GM12878 (cell line): ENCODE results near the gene ANKRD33B.

ENCODE experiments used
- NFYB ChIP-seq: IDR thresholded peaks from 2 replicates; pipeline ENCODE4 v1.6.1; 2011; ENCODE audit warnings: low read depth, mild to moderate bottlenecking, low read length, improper control_type of control experiment, moderate library complexity; ENCODE audit not compliant: insufficient read depth
- PML ChIP-seq: IDR thresholded peaks from 2 replicates; pipeline ENCODE4 v1.6.1; 2012; ENCODE audit warnings: low read length, inconsistent platforms
- RBBP5 ChIP-seq: fragments of 200-600 bp; sonication (generic); conservative IDR thresholded peaks from 2 replicates; pipeline ENCODE4 v1.6.1; 2016
- SIX5 ChIP-seq: IDR thresholded peaks from 2 replicates; pipeline ENCODE4 v1.6.1; 2011; ENCODE audit warnings: mild to moderate bottlenecking, low read depth, low read length, moderate library complexity; ENCODE audit not compliant: severe bottlenecking
- ZNF274 ChIP-seq: IDR thresholded peaks from one replicate; pipeline ENCODE4 v1.8.0; 2011; ENCODE audit not compliant: insufficient read length, insufficient read depth
- TF ChIP-seq, protein P1 (sequence below): fragments of 450-650 bp; IDR thresholded peaks from 2 replicates; pipeline ENCODE4 v1.6.1; 2017; ENCODE audit warnings: mild to moderate bottlenecking

DNA sequence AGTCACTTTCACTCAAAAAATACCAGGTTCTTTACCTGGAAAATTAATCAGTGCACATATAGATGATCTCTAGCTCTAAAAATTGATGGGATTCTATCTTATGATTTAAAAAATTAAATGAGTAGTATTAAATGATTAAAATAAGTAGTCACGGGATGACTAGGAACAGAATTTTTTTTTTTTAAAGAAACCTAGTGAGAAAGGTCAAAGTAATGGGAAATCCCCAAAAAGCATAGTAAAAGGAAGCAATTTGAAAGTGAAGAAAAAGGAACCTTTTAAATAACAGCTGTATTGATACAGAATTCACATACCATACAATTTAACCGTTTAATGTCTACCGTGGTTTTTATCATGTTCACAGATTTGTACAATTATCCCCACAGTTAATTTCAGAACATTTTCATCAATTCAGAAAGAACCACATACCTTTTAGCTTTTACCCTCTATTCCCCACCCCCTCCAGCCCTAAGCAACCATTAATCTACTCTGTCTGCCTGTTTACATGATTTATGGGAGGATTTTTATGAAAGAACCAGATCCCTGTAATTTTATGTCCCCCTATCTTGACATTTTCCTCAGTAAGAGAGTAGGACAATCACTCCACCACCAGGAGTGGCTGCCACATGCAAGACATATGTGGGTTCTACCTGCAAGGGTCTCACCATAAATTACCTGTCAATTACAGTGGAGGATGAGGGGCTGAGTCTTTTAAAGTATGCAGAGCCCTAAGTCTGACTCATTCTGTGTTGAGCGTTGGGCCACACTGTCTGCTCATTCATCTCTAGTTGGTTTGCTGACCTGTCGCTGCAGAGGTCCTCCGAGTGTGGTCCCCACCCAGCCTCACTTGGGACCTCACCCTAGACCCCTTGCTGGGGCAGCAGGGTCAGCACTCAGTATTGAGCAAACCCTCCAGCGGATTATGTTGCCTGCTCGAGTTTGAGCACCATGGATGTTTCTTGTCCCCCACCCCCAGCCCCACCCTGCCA, 16.0 kb downstream of the ANKRD33B start:
- TF ChIP-seq, protein P1, sequence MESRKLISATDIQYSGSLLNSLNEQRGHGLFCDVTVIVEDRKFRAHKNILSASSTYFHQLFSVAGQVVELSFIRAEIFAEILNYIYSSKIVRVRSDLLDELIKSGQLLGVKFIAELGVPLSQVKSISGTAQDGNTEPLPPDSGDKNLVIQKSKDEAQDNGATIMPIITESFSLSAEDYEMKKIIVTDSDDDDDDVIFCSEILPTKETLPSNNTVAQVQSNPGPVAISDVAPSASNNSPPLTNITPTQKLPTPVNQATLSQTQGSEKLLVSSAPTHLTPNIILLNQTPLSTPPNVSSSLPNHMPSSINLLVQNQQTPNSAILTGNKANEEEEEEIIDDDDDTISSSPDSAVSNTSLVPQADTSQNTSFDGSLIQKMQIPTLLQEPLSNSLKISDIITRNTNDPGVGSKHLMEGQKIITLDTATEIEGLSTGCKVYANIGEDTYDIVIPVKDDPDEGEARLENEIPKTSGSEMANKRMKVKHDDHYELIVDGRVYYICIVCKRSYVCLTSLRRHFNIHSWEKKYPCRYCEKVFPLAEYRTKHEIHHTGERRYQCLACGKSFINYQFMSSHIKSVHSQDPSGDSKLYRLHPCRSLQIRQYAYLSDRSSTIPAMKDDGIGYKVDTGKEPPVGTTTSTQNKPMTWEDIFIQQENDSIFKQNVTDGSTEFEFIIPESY: no peak
- TF ChIP-seq SIX5 (no peak), ZNF274 (no peak), RBBP5 (no peak), NFYB (no peak), PML (no peak)
